NT2/D1 (cell line): Measurements from ENCODE around the gene PTH2.
"Not testable (repeated sequence)": the region's sequence is repeated elsewhere in the genome, so short reads cannot be mapped to it uniquely, and the experiment has no call there.

Experiments
- DNase-seq: peaks from one replicate; pipeline ENCODE4 v3.0.0-alpha.2; 2011; ENCODE audit warnings: low read depth, low spot score
- H3K27me3 ChIP-seq: 2 replicates; pipeline ENCODE4 v1.6.0; 2011; ENCODE audit warnings: mild to moderate bottlenecking; ENCODE audit not compliant: insufficient read length, insufficient read depth
- H3K36me3 ChIP-seq: 2 replicates; pipeline ENCODE4 v1.6.1; 2011; ENCODE audit warnings: mild to moderate bottlenecking, low read length, mixed read lengths; ENCODE audit not compliant: insufficient read depth, insufficient read length
- H3K4me1 ChIP-seq: 2 replicates; pipeline ENCODE4 v1.5.1; 2011; ENCODE audit not compliant: insufficient read depth, insufficient read length
- H3K4me3 ChIP-seq: 2 replicates; pipeline ENCODE4 v1.5.1; 2011; ENCODE audit warnings: low read depth; ENCODE audit not compliant: insufficient read length
- H3K9ac ChIP-seq: 2 replicates; pipeline ENCODE4 v1.6.0; 2011; ENCODE audit warnings: low read depth; ENCODE audit not compliant: insufficient read length
- H3K9me3 ChIP-seq: 2 replicates; pipeline ENCODE4 v1.5.1; 2011; ENCODE audit warnings: mild to moderate bottlenecking, low read length; ENCODE audit not compliant: insufficient read depth
- SUZ12 ChIP-seq: IDR thresholded peaks from 2 replicates; pipeline ENCODE4 v1.6.1; 2011; ENCODE audit not compliant: insufficient read length, insufficient read depth; ENCODE audit errors: extremely low read depth
- YY1 ChIP-seq: IDR thresholded peaks from 2 replicates; pipeline ENCODE4 v1.6.1; 2011; ENCODE audit not compliant: insufficient read length, insufficient read depth
- ZNF274 ChIP-seq: IDR thresholded peaks from 2 replicates; pipeline ENCODE4 v1.6.1; 2011; ENCODE audit warnings: mild to moderate bottlenecking, low read depth, low read length

The PTH2 gene

GRCh38 chr19:49465371-49465770 is 42.1 kb upstream of the PTH2 start:
- Histone ChIP-seq H3K9ac (no peak overlapping the region), H3K27me3 (no peaks in the 10 kb centered on the region), H3K4me1 (no peaks in the 10 kb centered on the region), H3K36me3 (peaks cover 47% of the 10 kb centered on the region), H3K9me3 (no peaks in the 10 kb centered on the region), H3K4me3 (no peak overlapping the region)
- TF ChIP-seq ZNF274 = no peak
- TF ChIP-seq SUZ12 = no peak
- DNase-seq = no peak

DNA sequence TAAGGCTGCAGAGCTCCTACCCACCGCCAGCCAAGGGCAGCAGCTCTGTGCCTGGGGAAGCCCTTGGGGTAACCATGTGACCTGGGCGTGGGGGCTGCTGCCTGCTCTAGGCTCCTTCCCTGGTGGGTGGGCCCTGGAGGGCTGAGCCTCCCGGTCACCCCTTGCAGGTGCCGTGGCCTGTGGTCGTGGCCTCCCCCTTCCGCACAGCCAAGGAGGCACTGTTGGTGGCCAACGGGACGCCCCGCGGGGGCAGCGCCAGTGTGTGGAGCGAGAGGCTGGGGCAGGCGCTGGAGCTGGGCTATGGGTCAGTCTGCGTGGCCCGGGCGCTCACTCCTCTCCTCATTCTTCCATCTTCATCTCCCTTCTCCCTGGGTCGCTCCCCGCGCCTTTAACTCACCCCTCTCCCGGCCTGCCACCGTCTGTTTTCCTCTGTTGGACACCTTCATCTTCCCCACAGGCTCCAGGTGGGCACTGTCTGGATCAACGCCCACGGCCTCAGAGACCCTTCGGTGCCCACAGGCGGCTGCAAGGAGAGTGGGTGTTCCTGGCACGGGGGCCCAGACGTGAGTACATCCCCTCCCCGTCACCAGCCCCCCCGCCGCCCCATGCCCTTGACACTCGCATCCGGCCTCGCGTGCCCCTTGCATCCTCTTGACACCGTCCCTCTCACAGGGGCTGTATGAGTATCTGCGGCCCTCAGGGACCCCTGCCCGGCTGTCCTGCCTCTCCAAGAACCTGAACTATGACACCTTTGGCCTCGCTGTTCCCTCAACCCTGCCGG is 40.9 kb upstream of the PTH2 start:
- Histone ChIP-seq H3K27me3 (no peaks in the 10 kb centered on the region), H3K36me3 (peaks cover 44% of the 10 kb centered on the region), H3K9me3 (no peaks in the 10 kb centered on the region), H3K9ac (no peak overlapping the region), H3K4me3 (no peak overlapping the region), H3K4me1 (no peaks in the 10 kb centered on the region)
- no peak for TF ChIP-seq ZNF274
- DNase-seq = no peak

DNA sequence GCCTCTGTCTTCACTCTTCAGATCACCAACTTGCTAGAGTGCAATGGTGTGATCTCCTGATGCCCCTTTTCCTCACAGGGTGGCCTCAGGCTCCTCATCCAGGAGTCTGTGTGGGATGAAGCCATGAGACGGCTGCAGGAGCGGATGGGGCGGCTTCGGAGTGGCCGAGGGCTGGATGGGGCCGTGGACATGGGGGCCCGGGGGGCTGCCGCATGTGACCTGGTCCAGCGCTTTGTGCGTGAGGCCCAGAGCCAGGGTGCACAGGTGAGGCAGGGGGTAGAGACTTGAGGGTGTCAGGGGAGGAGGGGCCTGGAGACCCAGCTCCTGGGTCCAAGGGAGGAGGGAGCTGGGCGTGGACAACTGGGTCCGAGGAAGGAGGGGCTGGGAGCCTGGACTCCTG is 39.3 kb upstream of the PTH2 start:
- Histone ChIP-seq H3K9ac (no peak overlapping the region), H3K36me3 (peaks cover 54% of the 10 kb centered on the region), H3K4me1 (no peaks in the 10 kb centered on the region), H3K27me3 (no peaks in the 10 kb centered on the region), H3K4me3 (no peak overlapping the region), H3K9me3 (no peaks in the 10 kb centered on the region)
- DNase-seq = no peak
- TF ChIP-seq SUZ12 = no peak
- TF ChIP-seq ZNF274 = no peak
- no peak for TF ChIP-seq YY1

GRCh38 chr19:49461656-49462055 is 38.4 kb upstream of the PTH2 start:
- H3K36me3 ChIP-seq = peaks cover 55% of the 10 kb centered on the region
- no peak overlapping the region for H3K4me3 ChIP-seq

GRCh38 chr19:49461130-49461529 is 37.9 kb upstream of the PTH2 start:
- H3K9me3 ChIP-seq, H3K27me3 ChIP-seq, H3K4me1 ChIP-seq, DNase-seq, H3K9ac ChIP-seq, H3K4me3 ChIP-seq: not testable (repeated sequence)
- H3K36me3 ChIP-seq = peaks cover 56% of the 10 kb centered on the region

More at GRCh38 chr19:49461656-49462055, 38.4 kb upstream of the PTH2 start:
- no peak for DNase-seq
- no peaks in the 10 kb centered on the region for H3K27me3 ChIP-seq
- no peaks in the 10 kb centered on the region for H3K9me3 ChIP-seq
- no peaks in the 10 kb centered on the region for H3K4me1 ChIP-seq
- TF ChIP-seq ZNF274 (no peak), SUZ12 (no peak), YY1 (no peak)
- H3K9ac ChIP-seq = no peak overlapping the region

DNA sequence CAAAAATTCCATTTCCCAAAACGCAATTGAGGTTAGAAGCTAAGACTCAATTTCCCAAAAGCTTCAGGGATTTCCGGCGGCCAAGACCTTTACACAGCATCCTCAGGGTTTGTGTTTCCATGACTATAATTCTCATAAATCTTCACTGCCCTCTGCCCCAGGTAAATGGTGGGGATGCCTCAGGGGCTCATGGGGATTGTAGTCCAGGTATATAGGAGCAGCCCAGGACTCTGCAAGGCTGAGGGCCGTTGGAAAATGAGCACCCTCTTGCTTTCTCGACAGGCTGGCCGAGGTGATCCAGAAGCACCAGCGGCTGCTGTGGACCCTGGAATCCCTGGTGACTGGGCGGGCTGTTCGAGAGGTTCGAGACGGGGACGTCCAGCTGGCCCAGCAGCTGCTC is 36.1 kb upstream of the PTH2 start:
- H3K36me3 ChIP-seq = peaks cover 48% of the 10 kb centered on the region
- TF ChIP-seq SUZ12 (no peak), YY1 (no peak), ZNF274 (no peak)
- H3K4me1 ChIP-seq = no peaks in the 10 kb centered on the region

DNA sequence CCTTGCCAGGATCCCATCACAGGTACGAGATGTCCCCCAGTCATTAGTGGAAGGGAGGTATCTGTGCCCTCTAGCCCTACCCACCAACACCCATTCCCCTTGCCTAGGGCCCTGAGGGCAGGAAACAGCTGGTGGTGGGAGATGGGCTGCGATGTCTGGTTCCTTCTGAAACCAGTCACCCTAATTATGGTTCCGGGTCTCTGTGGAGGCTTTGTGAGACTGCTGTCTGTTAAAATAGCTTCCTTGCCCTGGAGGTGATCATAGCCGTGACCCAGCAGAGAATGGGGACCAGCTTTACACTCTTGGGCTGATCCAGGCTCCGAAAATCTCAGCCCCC is 35.3 kb upstream of the PTH2 start:
- H3K9ac ChIP-seq = no peak overlapping the region
- TF ChIP-seq SUZ12 (no peak), ZNF274 (no peak), YY1 (no peak)
- no peak overlapping the region for H3K4me3 ChIP-seq
- no peaks in the 10 kb centered on the region for H3K9me3 ChIP-seq
- DNase-seq = no peak
- peaks cover 44% of the 10 kb centered on the region for H3K36me3 ChIP-seq
- no peaks in the 10 kb centered on the region for H3K27me3 ChIP-seq
- H3K4me1 ChIP-seq = no peaks in the 10 kb centered on the region

More for the DNA sequence above, 36.1 kb upstream of the PTH2 start:
- Histone ChIP-seq H3K4me3 (no peak overlapping the region), H3K27me3 (no peaks in the 10 kb centered on the region), H3K9ac (no peak overlapping the region), H3K9me3 (no peaks in the 10 kb centered on the region)
- no peak for DNase-seq

- H3K9me3 ChIP-seq = no peaks in the 10 kb centered on the region
- H3K9ac ChIP-seq = no peak overlapping the region
- H3K27me3 ChIP-seq = no peaks in the 10 kb centered on the region
- H3K4me3 ChIP-seq = no peak overlapping the region
- H3K4me1 ChIP-seq = no peaks in the 10 kb centered on the region
- DNase-seq = no peak
- no peak for TF ChIP-seq YY1
- TF ChIP-seq SUZ12 = no peak
- TF ChIP-seq ZNF274 = no peak
- H3K36me3 ChIP-seq = peaks cover 42% of the 10 kb centered on the region
Measured at GRCh38 chr19:49456326-49456725, 33.1 kb upstream of the PTH2 start.
